GM10248 (cell line): ENCODE measurements around the gene SCAMP4.

Source experiments
- CTCF ChIA-PET: fragments of 300-600 bp; sonication (Branson Sonifier 250); formaldehyde crosslinking; extraction: SDS; loops from one replicate; lab custom pipeline; 2021; ENCODE audit warnings: antibody characterized with exemption; lab: Yijun Ruan, JAX
- POLR2A ChIA-PET: fragments of 350-650 bp; sonication (Branson Sonifier 250); formaldehyde crosslinking; extraction: SDS; loops from one replicate; lab custom pipeline; 2020; ENCODE audit warnings: antibody characterized with exemption; lab: Yijun Ruan, JAX
- DNase-seq: peaks from one replicate; pipeline ENCODE4 v3.0.0; 2012; ENCODE audit errors: extremely low spot score
- TF ChIP-seq, protein P1 (sequence below): IDR thresholded peaks from 2 replicates; pipeline ENCODE4 v1.5.1; 2012; ENCODE audit warnings: mild to moderate bottlenecking, low read depth; ENCODE audit errors: extremely low read depth, missing control alignments, control extremely low read depth

The SCAMP4 gene

DNA sequence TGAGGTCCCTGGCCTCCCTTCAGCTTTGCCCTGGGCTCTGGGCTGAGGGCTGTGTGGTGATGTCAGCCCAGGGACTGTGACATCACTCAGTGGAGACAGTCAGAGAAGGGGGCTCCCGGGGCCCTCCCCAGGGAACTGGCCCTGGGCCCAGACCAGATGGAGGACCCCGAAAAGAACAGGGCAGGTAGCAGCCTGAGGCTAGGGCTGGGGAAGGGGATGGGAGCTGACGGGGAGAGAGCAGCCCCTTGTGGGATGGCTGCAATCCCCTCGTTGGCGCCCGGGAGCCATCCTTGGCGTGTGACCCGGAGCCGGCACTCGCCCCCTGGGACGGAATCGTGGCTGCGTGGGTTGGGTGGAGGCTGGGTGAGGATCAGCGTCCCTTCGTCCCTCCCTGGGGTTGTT is 49.3 kb downstream of the SCAMP4 start:
- POLR2A ChIA-PET = interaction anchor here (0.5 kb wide), 1 partner anchor 516 kb away, joined by 9 read pairs; no protein-coding TSS in a partner anchor
- CTCF ChIA-PET = interaction anchor here (0.9 kb wide), 1 partner anchor 9 kb away, joined by 3 read pairs; no protein-coding TSS in a partner anchor
- TF ChIP-seq, protein P1, sequence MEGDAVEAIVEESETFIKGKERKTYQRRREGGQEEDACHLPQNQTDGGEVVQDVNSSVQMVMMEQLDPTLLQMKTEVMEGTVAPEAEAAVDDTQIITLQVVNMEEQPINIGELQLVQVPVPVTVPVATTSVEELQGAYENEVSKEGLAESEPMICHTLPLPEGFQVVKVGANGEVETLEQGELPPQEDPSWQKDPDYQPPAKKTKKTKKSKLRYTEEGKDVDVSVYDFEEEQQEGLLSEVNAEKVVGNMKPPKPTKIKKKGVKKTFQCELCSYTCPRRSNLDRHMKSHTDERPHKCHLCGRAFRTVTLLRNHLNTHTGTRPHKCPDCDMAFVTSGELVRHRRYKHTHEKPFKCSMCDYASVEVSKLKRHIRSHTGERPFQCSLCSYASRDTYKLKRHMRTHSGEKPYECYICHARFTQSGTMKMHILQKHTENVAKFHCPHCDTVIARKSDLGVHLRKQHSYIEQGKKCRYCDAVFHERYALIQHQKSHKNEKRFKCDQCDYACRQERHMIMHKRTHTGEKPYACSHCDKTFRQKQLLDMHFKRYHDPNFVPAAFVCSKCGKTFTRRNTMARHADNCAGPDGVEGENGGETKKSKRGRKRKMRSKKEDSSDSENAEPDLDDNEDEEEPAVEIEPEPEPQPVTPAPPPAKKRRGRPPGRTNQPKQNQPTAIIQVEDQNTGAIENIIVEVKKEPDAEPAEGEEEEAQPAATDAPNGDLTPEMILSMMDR = no peak
- no peak for DNase-seq

DNA sequence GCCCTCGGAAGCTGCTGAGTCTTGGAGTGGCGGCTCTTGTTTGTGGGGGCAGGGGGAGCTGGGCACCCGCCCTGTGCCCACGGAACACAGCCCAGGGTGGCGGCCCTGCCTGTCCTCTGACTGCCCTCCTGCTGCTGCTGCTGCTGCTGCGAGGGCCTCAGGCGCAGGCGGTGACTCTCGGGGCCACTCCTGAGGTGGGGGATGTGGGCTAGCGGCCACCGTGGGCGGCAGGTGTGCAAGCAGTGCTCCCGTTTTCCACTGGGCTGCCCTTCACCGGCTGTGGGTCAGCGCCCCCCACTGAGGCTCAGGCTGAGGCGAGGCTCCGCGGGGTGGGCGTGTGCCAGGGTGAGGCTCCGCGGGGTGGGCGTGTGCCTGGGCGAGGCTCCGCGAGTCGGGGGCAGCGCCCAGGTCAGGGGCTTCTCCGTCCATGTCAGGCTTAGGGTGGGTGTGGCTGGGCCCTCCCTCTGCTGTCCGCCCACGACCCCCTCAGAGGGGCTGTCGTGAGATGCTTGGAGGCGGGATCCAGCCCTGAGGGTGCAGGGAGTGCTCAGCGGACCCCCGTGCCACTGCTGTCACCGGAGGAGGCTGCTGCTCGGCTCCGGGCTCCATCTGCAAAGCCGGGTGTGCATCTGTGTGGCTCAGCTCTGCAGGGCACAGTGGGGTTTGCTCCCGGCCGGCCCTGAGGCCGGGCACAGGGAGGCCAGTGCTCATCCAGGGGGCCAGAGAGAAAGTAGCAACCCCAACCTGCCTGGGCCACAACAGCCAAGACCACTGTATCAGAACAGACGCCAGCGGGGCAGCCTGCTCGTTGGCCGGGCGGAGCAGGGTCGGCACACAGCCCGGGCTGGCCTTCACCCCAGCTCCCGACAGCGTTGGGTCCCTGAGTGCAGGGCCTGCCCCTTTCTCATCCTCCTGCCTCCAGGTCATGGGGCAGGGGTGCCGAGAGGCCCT is 50.2 kb downstream of the SCAMP4 start:
- no peak for DNase-seq
- ChIA-PET CTCF (no interaction called here), POLR2A (interaction anchor here (0.5 kb wide), 1 partner anchor 517 kb away, joined by 9 read pairs; no protein-coding TSS in a partner anchor)
- TF ChIP-seq, protein P1 = no peak

DNA sequence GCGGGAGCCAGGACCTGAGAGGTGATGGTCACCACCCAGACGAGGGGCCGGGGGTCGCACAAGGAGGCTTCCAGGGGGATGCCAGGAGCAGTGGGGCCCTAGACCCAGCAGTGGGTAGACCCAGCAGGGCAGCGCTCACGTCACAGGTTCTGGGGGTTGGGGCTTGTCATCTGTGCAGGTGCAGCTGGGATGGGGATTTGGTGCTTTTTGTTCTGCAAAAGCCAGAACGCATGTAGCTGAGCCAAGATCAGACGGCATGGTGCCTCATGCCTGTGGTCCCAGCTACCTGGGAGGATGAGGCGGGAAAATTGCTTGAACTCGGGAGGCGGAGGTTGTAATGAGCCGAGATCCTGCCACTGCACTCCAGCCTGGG is 50.9 kb downstream of the SCAMP4 start:
- ChIA-PET CTCF (no interaction called here), POLR2A (no interaction called here)
- TF ChIP-seq, protein P1 = no peak
- DNase-seq = no peak

DNA sequence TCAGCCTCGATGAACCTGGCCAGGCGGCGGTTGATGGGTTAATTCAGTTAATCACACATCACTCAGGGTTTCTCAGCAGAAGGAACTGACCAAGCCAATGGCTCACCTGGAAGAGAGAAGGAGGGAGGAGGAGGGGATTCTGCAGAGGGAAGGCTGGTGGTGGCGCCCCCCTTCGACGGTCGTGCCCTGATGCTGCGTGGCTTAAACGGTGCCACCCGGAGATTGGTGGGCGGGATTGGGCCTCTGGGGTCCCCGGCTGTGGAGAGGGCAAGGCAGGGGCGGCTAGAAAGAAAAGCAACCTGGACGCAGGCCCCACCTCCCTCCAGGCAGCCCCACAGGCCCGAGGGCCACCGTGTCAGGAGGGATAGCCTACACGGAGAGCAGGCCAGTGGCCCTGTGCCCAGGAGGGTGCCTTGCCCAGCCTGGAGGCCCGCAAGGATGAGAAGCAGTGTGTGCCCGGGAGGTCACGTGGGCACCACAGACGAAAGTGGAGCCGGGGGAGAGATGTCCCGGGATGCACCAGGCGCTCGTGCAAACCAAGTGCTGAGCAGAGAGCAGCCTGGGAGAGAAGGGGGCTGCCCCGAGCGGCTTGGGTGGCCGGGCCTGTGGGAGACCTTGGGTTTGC is 51.8 kb downstream of the SCAMP4 start:
- no peak for DNase-seq
- TF ChIP-seq, protein P1 = no peak
- ChIA-PET POLR2A (no interaction called here), CTCF (no interaction called here)

DNA sequence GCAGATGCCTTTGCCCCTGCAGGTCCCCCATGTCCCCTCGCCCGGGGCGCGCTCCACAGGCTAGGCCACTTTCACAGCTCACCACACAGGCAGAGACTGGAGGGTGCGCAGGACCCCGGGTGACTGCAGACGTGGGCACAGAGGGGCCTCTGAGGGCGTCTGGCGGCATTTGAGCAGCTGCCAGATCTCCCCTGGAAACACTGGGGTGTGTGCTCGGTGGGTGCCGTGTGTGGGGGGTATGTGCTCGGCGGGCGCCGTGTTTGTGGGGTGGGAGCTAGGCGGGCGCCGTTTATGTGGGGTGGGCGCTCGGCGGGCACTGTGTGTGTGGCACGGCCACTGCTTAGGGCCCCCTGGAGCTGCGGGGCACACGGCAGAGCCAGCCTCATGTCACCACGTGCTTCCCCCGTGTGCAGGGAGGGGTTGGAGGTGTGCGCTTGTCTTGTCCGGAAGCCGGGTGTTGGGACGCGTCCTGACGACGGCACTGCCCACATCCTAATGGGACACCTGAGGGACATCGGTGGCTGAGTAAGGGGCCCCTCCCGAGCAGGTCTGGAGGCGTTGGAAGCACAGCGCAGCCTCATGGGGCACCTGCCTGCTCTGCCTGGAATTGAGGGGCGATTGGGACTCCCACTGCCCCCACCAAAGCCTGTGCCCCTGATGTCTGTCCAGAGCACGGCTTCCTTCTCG is 52.5 kb downstream of the SCAMP4 start:
- TF ChIP-seq, protein P1 = no peak
- DNase-seq = no peak
- POLR2A ChIA-PET = interaction anchor here (0.6 kb wide), 1 partner anchor 16 kb away, joined by 4 read pairs; no protein-coding TSS in a partner anchor
- CTCF ChIA-PET = no interaction called here
